H9 (cell line): Measurements from ENCODE around the gene IRS2. TPM values are rescaled to one million over a fixed set of nuclear protein-coding genes. Genes with fewer than 3 reads are reported as not detected.
A peak's percentile ranks its signal among the peaks of the same experiment; 100 is the strongest.

Experiments
- DNase-seq: peaks from one replicate; pipeline ENCODE4 v3.0.0-alpha.2; 2017
- H2AFZ ChIP-seq: one replicate; pipeline ENCODE4 v1.6.1; 2013; ENCODE audit warnings: mild to moderate bottlenecking, low read length, control low read depth, moderate library complexity
- H2AK5ac ChIP-seq: 2 replicates; pipeline ENCODE4 v1.6.1; 2013; ENCODE audit warnings: low read length, control low read depth, mixed read lengths; ENCODE audit not compliant: insufficient read length
- H2BK120ac ChIP-seq: one replicate; pipeline ENCODE4 v1.6.1; 2013; ENCODE audit warnings: low read depth, mild to moderate bottlenecking, low read length, control low read depth, inconsistent platforms; ENCODE audit not compliant: poor library complexity, severe bottlenecking
- H2BK12ac ChIP-seq: 2 replicates; pipeline ENCODE4 v1.6.1; 2013; ENCODE audit warnings: low read length, control low read depth, mixed read lengths, low read depth; ENCODE audit not compliant: insufficient read length
- H2BK15ac ChIP-seq: 2 replicates; pipeline ENCODE4 v1.6.1; 2013; ENCODE audit warnings: low read depth, low read length, control low read depth
- H2BK20ac ChIP-seq: one replicate; pipeline ENCODE4 v1.6.1; 2013; ENCODE audit warnings: low read depth, mild to moderate bottlenecking, low read length, control low read depth, inconsistent platforms; ENCODE audit not compliant: poor library complexity, severe bottlenecking
- H2BK5ac ChIP-seq: 2 replicates; pipeline ENCODE4 v1.6.1; 2013; ENCODE audit warnings: low read length, control low read depth, mixed read lengths; ENCODE audit not compliant: insufficient read length
- H3K14ac ChIP-seq: 2 replicates; pipeline ENCODE4 v1.6.1; 2013; ENCODE audit warnings: low read length, control low read depth; ENCODE audit not compliant: insufficient read depth
- H3K18ac ChIP-seq: 2 replicates; pipeline ENCODE4 v1.6.1; 2013; ENCODE audit warnings: low read depth, mild to moderate bottlenecking, mixed read lengths, low read length, control low read depth; ENCODE audit not compliant: insufficient read length
- H3K23ac ChIP-seq: 2 replicates; pipeline ENCODE4 v1.6.1; 2013; ENCODE audit warnings: low read length, control low read depth, mixed read lengths, low read depth; ENCODE audit not compliant: insufficient read length
- H3K23me2 ChIP-seq: 2 replicates; pipeline ENCODE4 v1.6.1; 2013; ENCODE audit warnings: low read depth, mild to moderate bottlenecking, mixed read lengths, low read length, control low read depth; ENCODE audit not compliant: insufficient read length, poor library complexity, severe bottlenecking
- H3K27ac ChIP-seq: 2 replicates; pipeline ENCODE4 v1.5.1; 2013; ENCODE audit warnings: low read length, control low read depth, mixed read lengths, low read depth; ENCODE audit not compliant: insufficient read length
- H3K27me3 ChIP-seq: 2 replicates; pipeline ENCODE4 v1.6.1; 2013; ENCODE audit warnings: low read length, control low read depth, inconsistent platforms; ENCODE audit not compliant: insufficient read depth
- H3K4ac ChIP-seq: 2 replicates; pipeline ENCODE4 v1.6.1; 2013; ENCODE audit warnings: low read depth, mild to moderate bottlenecking, control low read depth, inconsistent platforms, low read length, moderate library complexity
- H3K4me1 ChIP-seq: 2 replicates; pipeline ENCODE4 v1.6.1; 2013; ENCODE audit warnings: low read length, control low read depth, inconsistent platforms; ENCODE audit not compliant: insufficient read depth
- H3K4me2 ChIP-seq: 2 replicates; pipeline ENCODE4 v1.6.1; 2013; ENCODE audit warnings: low read length, control low read depth, mixed read lengths; ENCODE audit not compliant: insufficient read length, insufficient read depth
- H3K56ac ChIP-seq: 2 replicates; pipeline ENCODE4 v1.6.1; 2013; ENCODE audit warnings: low read depth, mild to moderate bottlenecking, mixed read lengths, low read length, control low read depth; ENCODE audit not compliant: insufficient read length
- H3K79me1 ChIP-seq: 2 replicates; pipeline ENCODE4 v1.6.1; 2013; ENCODE audit warnings: low read depth, mild to moderate bottlenecking, moderate library complexity, low read length, control low read depth, inconsistent platforms; ENCODE audit not compliant: insufficient read depth, poor library complexity, severe bottlenecking
- H3K79me2 ChIP-seq: 2 replicates; pipeline ENCODE4 v1.6.1; 2013; ENCODE audit warnings: low read length, control low read depth, inconsistent platforms; ENCODE audit not compliant: insufficient read depth
- H3K9ac ChIP-seq: 2 replicates; pipeline ENCODE4 v1.6.1; 2013; ENCODE audit warnings: low read length, control low read depth, mixed read lengths; ENCODE audit not compliant: insufficient read length; ENCODE audit errors: extremely low read depth
- H3K9me3 ChIP-seq: one replicate; pipeline ENCODE4 v1.6.1; 2013; ENCODE audit warnings: low read depth, low read length, inconsistent platforms; ENCODE audit not compliant: control insufficient read depth
- H3T11ph ChIP-seq: one replicate; pipeline ENCODE4 v1.6.1; 2013; ENCODE audit warnings: mild to moderate bottlenecking, low read length, control low read depth, inconsistent platforms
- H4K20me1 ChIP-seq: one replicate; pipeline ENCODE4 v1.6.1; 2013; ENCODE audit not compliant: control insufficient read depth, insufficient read length, insufficient read depth
- H4K5ac ChIP-seq: 2 replicates; pipeline ENCODE4 v1.6.1; 2013; ENCODE audit warnings: low read depth, mild to moderate bottlenecking, mixed read lengths, low read length, control low read depth; ENCODE audit not compliant: insufficient read length
- H4K8ac ChIP-seq: replicated peaks from 2 replicates; pipeline ENCODE4 v1.6.1; 2013; ENCODE audit warnings: low read length, control low read depth, mixed read lengths, low read depth; ENCODE audit not compliant: insufficient read length
- H4K91ac ChIP-seq: 2 replicates; pipeline ENCODE4 v1.6.1; 2013; ENCODE audit warnings: low read depth, mild to moderate bottlenecking, moderate library complexity, mixed read lengths, low read length, control low read depth; ENCODE audit not compliant: insufficient read length
- H3K27ac Mint-ChIP-seq, 3 experiments: 2 replicates in 2 of 3; 3 replicates in 1 of 3; pipeline ENCODE4 v1.8.0; 2020 to 2021; ENCODE audit warnings: mixed read lengths in 3 of 3, mild to moderate bottlenecking in 1 of 3, moderate library complexity in 1 of 3
- H3K27me3 Mint-ChIP-seq: 2 replicates; pipeline ENCODE4 v1.8.0; 2021; ENCODE audit warnings: low read depth, mild to moderate bottlenecking, moderate library complexity, mixed read lengths
- H3K36me3 Mint-ChIP-seq, 3 experiments: 2 replicates in 2 of 3; 3 replicates in 1 of 3; pipeline ENCODE4 v1.8.0; 2020 to 2021; ENCODE audit warnings: low read depth in 3 of 3, mixed read lengths in 3 of 3; ENCODE audit not compliant: insufficient read depth in 1 of 3
- H3K4me1 Mint-ChIP-seq, 2 experiments: 2 replicates each; pipeline ENCODE4 v1.8.0; 2020; ENCODE audit warnings: mixed read lengths in 2 of 2
- H3K4me3 Mint-ChIP-seq, 2 experiments: 2 replicates in 1 of 2; 3 replicates in 1 of 2; pipeline ENCODE4 v1.8.0; 2020 to 2021; ENCODE audit warnings: mild to moderate bottlenecking in 2 of 2, mixed read lengths in 2 of 2, moderate library complexity in 1 of 2
- H3K9me3 Mint-ChIP-seq, 2 experiments: 2 replicates in 1 of 2; 3 replicates in 1 of 2; pipeline ENCODE4 v1.8.0; 2020; ENCODE audit warnings: mild to moderate bottlenecking in 2 of 2, mixed read lengths in 2 of 2, moderate library complexity in 1 of 2
- WGBS: extraction: QIAGEN DNeasy Blood & Tissue Kit; methylation state at CpG from one replicate; pipeline ENCODE4 v1.1.7; 2013; ENCODE audit warnings: missing lambda C conversion rate, low lambda C conversion rate, mixed read lengths; ENCODE audit not compliant: insufficient read length; ENCODE audit errors: extremely low coverage; 5-methylcytosine and 5-hydroxymethylcytosine counted together
- long read RNA-seq: library from polyadenylated mRNA; unstranded; transcript quantifications from one replicate; pipeline ENCODE4 v2.0.0, GENCODE V29; 2020
- total RNA-seq: library from RNA; stranded (reverse); gene quantifications from 2 replicates; pipeline ENCODE4 v1.2.1, GENCODE V29; 2021
- TF ChIP-seq, protein P1 (sequence below): fragments of 200-600 bp; sonication (generic); conservative IDR thresholded peaks from 3 replicates; pipeline ENCODE4 v1.8.0; 2021; ENCODE audit warnings: antibody characterized with exemption, mild to moderate bottlenecking

The IRS2 gene, protein sequence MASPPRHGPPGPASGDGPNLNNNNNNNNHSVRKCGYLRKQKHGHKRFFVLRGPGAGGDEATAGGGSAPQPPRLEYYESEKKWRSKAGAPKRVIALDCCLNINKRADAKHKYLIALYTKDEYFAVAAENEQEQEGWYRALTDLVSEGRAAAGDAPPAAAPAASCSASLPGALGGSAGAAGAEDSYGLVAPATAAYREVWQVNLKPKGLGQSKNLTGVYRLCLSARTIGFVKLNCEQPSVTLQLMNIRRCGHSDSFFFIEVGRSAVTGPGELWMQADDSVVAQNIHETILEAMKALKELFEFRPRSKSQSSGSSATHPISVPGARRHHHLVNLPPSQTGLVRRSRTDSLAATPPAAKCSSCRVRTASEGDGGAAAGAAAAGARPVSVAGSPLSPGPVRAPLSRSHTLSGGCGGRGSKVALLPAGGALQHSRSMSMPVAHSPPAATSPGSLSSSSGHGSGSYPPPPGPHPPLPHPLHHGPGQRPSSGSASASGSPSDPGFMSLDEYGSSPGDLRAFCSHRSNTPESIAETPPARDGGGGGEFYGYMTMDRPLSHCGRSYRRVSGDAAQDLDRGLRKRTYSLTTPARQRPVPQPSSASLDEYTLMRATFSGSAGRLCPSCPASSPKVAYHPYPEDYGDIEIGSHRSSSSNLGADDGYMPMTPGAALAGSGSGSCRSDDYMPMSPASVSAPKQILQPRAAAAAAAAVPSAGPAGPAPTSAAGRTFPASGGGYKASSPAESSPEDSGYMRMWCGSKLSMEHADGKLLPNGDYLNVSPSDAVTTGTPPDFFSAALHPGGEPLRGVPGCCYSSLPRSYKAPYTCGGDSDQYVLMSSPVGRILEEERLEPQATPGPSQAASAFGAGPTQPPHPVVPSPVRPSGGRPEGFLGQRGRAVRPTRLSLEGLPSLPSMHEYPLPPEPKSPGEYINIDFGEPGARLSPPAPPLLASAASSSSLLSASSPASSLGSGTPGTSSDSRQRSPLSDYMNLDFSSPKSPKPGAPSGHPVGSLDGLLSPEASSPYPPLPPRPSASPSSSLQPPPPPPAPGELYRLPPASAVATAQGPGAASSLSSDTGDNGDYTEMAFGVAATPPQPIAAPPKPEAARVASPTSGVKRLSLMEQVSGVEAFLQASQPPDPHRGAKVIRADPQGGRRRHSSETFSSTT (N-terminal part only)
- 10.0 and 10.1 TPM in 2 replicates for total RNA-seq
- long read RNA-seq, full-length matches to known transcripts, result 1 of 1 reads
- long read RNA-seq, partial matches to known transcripts, result 0 of 1 reads
- long read RNA-seq, other reads (novel, unspliced or antisense), result 0 of 1 reads

DNA sequence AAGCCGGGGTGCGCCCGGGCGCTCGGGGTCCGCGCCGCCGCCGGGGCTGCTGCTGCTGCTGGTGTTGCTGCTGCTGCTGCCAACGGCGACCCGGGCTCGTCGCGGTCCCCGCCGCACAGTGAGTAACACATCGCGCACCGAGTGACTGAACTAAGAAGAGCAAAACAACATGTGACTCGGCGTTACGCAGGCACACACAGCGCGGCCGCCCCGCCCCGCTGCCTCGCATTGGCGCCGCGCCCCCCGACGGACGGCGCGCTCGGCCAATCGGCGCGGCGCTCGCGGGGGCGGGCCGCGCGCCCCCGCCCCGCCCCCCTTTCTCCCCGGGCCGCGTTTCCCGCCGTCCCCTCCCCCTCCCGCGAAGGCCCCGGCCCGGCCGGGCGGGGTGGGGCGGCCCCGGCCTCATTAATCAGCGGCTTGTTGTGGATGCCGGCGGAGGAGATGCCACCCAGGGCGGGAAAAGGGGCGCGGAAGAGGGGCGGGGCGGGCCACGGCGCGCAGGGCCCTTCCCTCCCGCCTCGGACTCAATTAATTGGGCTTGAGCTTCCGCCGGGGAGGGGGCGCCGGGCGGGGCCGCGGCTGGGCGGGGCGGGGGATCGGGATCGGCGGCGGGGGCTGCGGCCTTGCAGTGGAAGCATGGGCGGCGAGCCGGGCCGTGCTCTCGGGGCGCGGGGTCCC, at the start of gene IRS2:
TSS of gene IRS2 (minus strand) at position 127 of the 678 bp plus-strand sequence. CDS start 530 bp downstream, outside the sequence.
- DNase-seq, result peak; percentile 95
- TF ChIP-seq, protein P1, sequence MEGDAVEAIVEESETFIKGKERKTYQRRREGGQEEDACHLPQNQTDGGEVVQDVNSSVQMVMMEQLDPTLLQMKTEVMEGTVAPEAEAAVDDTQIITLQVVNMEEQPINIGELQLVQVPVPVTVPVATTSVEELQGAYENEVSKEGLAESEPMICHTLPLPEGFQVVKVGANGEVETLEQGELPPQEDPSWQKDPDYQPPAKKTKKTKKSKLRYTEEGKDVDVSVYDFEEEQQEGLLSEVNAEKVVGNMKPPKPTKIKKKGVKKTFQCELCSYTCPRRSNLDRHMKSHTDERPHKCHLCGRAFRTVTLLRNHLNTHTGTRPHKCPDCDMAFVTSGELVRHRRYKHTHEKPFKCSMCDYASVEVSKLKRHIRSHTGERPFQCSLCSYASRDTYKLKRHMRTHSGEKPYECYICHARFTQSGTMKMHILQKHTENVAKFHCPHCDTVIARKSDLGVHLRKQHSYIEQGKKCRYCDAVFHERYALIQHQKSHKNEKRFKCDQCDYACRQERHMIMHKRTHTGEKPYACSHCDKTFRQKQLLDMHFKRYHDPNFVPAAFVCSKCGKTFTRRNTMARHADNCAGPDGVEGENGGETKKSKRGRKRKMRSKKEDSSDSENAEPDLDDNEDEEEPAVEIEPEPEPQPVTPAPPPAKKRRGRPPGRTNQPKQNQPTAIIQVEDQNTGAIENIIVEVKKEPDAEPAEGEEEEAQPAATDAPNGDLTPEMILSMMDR, result no peak
- H3T11ph ChIP-seq, result no peak within 1 kb of the TSS
- H4K5ac ChIP-seq, result no peak within 1 kb of the TSS
- whole genome bisulfite sequencing, result no CpG with 5 or more reads among the region's 98 CpGs
- H2AK5ac ChIP-seq, result no peak within 1 kb of the TSS
- Mint-ChIP-seq H3K9me3 (no peaks in the 10 kb centered on the region), H3K4me1 (peaks cover 11 to 23% of the 10 kb centered on the region in 2 experiments), H3K27me3 (peaks cover 15% of the 10 kb centered on the region), H3K27ac (peak within 1 kb of the TSS in 2 of 3 experiments; percentile 76 to 95; a peak in 1 of 7 replicates), H3K4me3 (peak within 1 kb of the TSS; percentile 79 to 89), H3K36me3 (peaks cover 3 to 10% (median 5%) of the 10 kb centered on the region in 3 experiments; a peak in 6 of 7 replicates)
- no peak within 1 kb of the TSS for H4K8ac ChIP-seq
- H3K9me3 ChIP-seq, result no peaks in the 10 kb centered on the region
- peak within 1 kb of the TSS; percentile 92 for H3K4me2 ChIP-seq
- H3K23me2 ChIP-seq, result peaks cover 21% of the 10 kb centered on the region
- no peaks in the 10 kb centered on the region for H3K27me3 ChIP-seq
- no peak within 1 kb of the TSS for H3K4ac ChIP-seq
- H3K56ac ChIP-seq, result no peak within 1 kb of the TSS
- H3K23ac ChIP-seq, result no peak within 1 kb of the TSS
- peak within 1 kb of the TSS; percentile 82 for H3K18ac ChIP-seq
- no peaks in the 10 kb centered on the region for H3K79me2 ChIP-seq
- H2BK12ac ChIP-seq, result no peak within 1 kb of the TSS
- peaks cover 4% of the 10 kb centered on the region for H4K20me1 ChIP-seq
- no peak within 1 kb of the TSS for H2BK20ac ChIP-seq
- no peaks in the 10 kb centered on the region for H3K79me1 ChIP-seq
- no peak within 1 kb of the TSS for H2BK5ac ChIP-seq
- no peak within 1 kb of the TSS for H4K91ac ChIP-seq
- no peak within 1 kb of the TSS for H2BK120ac ChIP-seq
- no peak within 1 kb of the TSS for H3K27ac ChIP-seq
- H3K14ac ChIP-seq, result peak within 1 kb of the TSS; percentile 93
- H2BK15ac ChIP-seq, result no peak within 1 kb of the TSS
- no peaks in the 10 kb centered on the region; the same call in 1 of the 2 replicates for H3K4me1 ChIP-seq
- no peak within 1 kb of the TSS for H2AFZ ChIP-seq
- peak within 1 kb of the TSS; percentile 63 for H3K9ac ChIP-seq
